Upper lobe of right lung (tissue), 1 donor: ENCODE results near the gene APH1B. TPM values are rescaled to one million over a fixed set of nuclear protein-coding genes. Genes with fewer than 3 reads are reported as not detected.

Experiments
- ATAC-seq: fragments of 200-7000 bp; cut with Tn5 transposase; one replicate; pipeline ENCODE4 v1.9.1; 2020; ENCODE audit warnings: mild to moderate bottlenecking, moderate library complexity
- DNase-seq: peaks from one replicate; pipeline ENCODE4 v3.0.0-alpha.2; 2020
- H3K27ac ChIP-seq: fragments of 200-600 bp; one replicate; pipeline ENCODE4 v1.8.0; 2022
- H3K27me3 ChIP-seq: fragments of 200-600 bp; one replicate; pipeline ENCODE4 v1.8.0; 2022; ENCODE audit warnings: mild to moderate bottlenecking
- H3K36me3 ChIP-seq: fragments of 200-600 bp; one replicate; pipeline ENCODE4 v1.8.0; 2022
- H3K4me1 ChIP-seq: fragments of 200-600 bp; one replicate; pipeline ENCODE4 v1.8.0; 2022
- H3K4me3 ChIP-seq: fragments of 200-600 bp; one replicate; pipeline ENCODE4 v1.8.0; 2022; ENCODE audit warnings: mild to moderate bottlenecking
- H3K9me3 ChIP-seq: fragments of 200-600 bp; one replicate; pipeline ENCODE4 v1.8.0; 2022
- intact Hi-C: fragments of 100-400 bp; cut with DNase I; formaldehyde crosslinking; loops from one replicate; pipeline ENCODE4 v1.11.0; 2022
- total RNA-seq: library from RNA; stranded (reverse); fragmentation: NEBNext Ultra II Directional; extraction: Animal tissue kit (Norgen Biotek cat#: 25700); gene quantifications from one replicate; pipeline ENCODE4 v1.2.1, GENCODE V29; 2021
- TF ChIP-seq, protein P1 (sequence below): fragments of 200-600 bp; IDR thresholded peaks from one replicate; pipeline ENCODE4 v1.8.0; 2022; ENCODE audit warnings: antibody characterized with exemption
- donor health status: DM: no; HTN: yes; CAD: no; lungs with severe emphysema.

APH1B gene
- total RNA-seq, 1 donor from 2014 or later, result 20.0 TPM

GRCh38 chr15:63324770-63325169 is 47.4 kb downstream of the APH1B start:
- TF ChIP-seq, protein P1, sequence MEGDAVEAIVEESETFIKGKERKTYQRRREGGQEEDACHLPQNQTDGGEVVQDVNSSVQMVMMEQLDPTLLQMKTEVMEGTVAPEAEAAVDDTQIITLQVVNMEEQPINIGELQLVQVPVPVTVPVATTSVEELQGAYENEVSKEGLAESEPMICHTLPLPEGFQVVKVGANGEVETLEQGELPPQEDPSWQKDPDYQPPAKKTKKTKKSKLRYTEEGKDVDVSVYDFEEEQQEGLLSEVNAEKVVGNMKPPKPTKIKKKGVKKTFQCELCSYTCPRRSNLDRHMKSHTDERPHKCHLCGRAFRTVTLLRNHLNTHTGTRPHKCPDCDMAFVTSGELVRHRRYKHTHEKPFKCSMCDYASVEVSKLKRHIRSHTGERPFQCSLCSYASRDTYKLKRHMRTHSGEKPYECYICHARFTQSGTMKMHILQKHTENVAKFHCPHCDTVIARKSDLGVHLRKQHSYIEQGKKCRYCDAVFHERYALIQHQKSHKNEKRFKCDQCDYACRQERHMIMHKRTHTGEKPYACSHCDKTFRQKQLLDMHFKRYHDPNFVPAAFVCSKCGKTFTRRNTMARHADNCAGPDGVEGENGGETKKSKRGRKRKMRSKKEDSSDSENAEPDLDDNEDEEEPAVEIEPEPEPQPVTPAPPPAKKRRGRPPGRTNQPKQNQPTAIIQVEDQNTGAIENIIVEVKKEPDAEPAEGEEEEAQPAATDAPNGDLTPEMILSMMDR, result no peak
- Histone ChIP-seq H3K36me3 (no peaks in the 10 kb centered on the region), H3K9me3 (no peaks in the 10 kb centered on the region), H3K4me1 (no peaks in the 10 kb centered on the region), H3K4me3 (no peak overlapping the region), H3K27me3 (no peaks in the 10 kb centered on the region), H3K27ac (no peak overlapping the region)
- intact Hi-C loops, result no loop called here
- DNase-seq (no peak), ATAC-seq (no peak)

DNA sequence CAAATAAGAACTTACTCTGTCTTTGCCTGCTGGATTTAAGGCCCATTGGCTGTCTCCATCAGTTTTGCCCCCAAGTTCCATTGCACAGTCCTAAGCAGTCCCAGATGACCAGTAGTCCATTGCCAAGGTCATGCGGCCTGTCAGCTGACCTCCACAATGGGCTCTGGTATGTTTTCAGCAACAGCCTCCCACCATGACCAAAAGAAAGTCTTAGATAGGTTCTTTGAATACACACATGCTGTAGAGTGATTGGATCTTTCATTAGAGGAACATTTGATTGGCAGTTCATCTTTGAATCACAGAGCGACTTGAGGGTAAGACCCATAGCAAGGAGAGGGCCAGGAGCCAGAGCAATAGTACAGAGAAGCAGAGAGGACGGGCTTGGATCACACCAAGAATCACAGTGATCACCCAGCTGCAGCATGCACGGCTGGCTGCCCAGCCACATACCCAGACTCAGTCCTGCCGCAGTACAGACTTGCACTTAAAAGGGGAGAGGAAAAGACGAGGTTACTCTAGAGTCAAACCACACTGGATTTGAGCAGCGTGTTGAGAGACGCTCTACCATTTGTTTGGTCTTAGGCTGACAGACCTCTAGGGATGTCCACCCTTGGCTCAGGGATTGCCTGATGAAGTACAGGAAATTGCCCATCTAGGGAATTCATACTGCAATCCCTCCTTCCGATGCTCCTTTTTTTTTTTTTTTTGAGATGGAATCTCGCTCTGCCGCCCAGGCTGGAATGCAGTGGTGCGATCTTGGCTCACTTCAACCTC is 50.4 kb downstream of the APH1B start:
- no peaks in the 10 kb centered on the region for H3K9me3 ChIP-seq
- TF ChIP-seq, protein P1, result no peak
- H3K27me3 ChIP-seq, result no peaks in the 10 kb centered on the region
- DNase-seq (no peak), ATAC-seq (no peak)
- no peaks in the 10 kb centered on the region for H3K36me3 ChIP-seq
- intact Hi-C loops, result no loop called here
- H3K4me3 ChIP-seq, result no peak overlapping the region
- H3K4me1 ChIP-seq, result no peaks in the 10 kb centered on the region
- no peak overlapping the region for H3K27ac ChIP-seq

- Histone ChIP-seq H3K27ac (no peak overlapping the region), H3K9me3 (no peaks in the 10 kb centered on the region), H3K4me1 (no peaks in the 10 kb centered on the region), H3K36me3 (no peaks in the 10 kb centered on the region), H3K27me3 (no peaks in the 10 kb centered on the region), H3K4me3 (no peak overlapping the region)
- TF ChIP-seq, protein P1, result no peak
- DNase-seq, result no peak
- ATAC-seq, result no peak
- intact Hi-C loops, result no loop called here
These were observed 52.4 kb downstream of the APH1B start for GRCh38 chr15:63329567-63330350.

DNA sequence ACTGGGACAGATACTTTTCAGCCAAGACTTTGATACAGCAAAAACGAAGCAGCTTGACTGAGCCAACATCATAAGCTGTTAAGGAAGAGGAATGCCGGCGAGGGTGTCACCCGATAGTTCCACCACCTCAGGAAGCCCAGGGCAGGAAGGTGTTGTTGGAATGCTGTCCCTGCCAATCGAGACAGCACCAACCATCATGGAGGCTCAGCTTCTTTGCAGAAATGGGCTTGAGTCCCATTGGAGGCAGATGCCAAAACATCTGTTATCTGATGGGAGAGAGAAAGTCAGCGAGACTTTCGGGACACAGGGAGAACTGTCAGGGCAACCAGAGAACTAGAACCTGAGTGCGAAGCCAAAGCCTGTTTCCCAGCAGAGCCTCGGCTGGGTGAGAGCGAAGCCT is 53.5 kb downstream of the APH1B start:
- Histone ChIP-seq H3K27ac (no peak overlapping the region), H3K36me3 (no peaks in the 10 kb centered on the region), H3K9me3 (no peaks in the 10 kb centered on the region), H3K4me1 (no peaks in the 10 kb centered on the region), H3K27me3 (no peaks in the 10 kb centered on the region), H3K4me3 (no peak overlapping the region)
- no peak for ATAC-seq
- intact Hi-C loops, result no loop called here
- TF ChIP-seq, protein P1, result no peak
- no peak for DNase-seq

DNA sequence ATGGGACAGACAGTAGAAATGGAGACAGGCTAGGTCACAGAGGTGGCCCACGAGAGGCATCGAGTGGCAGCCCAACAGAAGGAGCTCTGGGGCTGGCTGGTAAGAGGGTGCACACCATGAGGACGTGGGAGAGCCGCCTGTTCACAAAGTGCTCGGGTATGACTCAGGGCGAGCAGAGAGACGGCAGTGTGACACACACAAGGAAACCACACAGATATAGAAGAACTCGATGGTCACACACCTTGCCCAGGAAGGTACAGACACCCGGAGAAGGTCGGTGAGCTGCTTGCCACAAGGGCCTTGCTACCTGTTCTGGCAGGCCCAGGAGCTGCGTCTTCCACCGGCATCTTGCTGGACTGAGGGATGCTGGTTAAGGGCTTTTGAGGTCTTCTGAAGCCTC is 54.1 kb downstream of the APH1B start:
- no peaks in the 10 kb centered on the region for H3K4me1 ChIP-seq
- TF ChIP-seq, protein P1, result no peak
- no peaks in the 10 kb centered on the region for H3K9me3 ChIP-seq
- no peak for ATAC-seq
- intact Hi-C loops, result no loop called here
- no peak for DNase-seq
- H3K27me3 ChIP-seq, result no peaks in the 10 kb centered on the region
- no peaks in the 10 kb centered on the region for H3K36me3 ChIP-seq
- H3K27ac ChIP-seq, result no peak overlapping the region
- H3K4me3 ChIP-seq, result no peak overlapping the region
